NB4 (cell line): ENCODE data around the gene ROPN1.
"Not testable (repeated sequence)": the region's sequence is repeated elsewhere in the genome, so short reads cannot be mapped to it uniquely, and the experiment has no call there.

Experiments used
- MYC ChIP-seq: IDR thresholded peaks from 2 replicates; pipeline ENCODE4 v1.6.1; 2011; ENCODE audit warnings: low read depth, low read length
- POLR2A ChIP-seq: IDR thresholded peaks from 2 replicates; pipeline ENCODE4 v1.6.1; 2011; ENCODE audit warnings: mild to moderate bottlenecking; ENCODE audit not compliant: insufficient read length; ENCODE audit errors: extremely low read depth
- TF ChIP-seq, protein P1 (sequence below): IDR thresholded peaks from 2 replicates; pipeline ENCODE4 v1.6.1; 2011; ENCODE audit warnings: low read depth, low read length
- TF ChIP-seq, protein P2 (sequence below): IDR thresholded peaks from one replicate; pipeline ENCODE4 v1.5.1; 2012; ENCODE audit warnings: low read depth, low read length

DNA sequence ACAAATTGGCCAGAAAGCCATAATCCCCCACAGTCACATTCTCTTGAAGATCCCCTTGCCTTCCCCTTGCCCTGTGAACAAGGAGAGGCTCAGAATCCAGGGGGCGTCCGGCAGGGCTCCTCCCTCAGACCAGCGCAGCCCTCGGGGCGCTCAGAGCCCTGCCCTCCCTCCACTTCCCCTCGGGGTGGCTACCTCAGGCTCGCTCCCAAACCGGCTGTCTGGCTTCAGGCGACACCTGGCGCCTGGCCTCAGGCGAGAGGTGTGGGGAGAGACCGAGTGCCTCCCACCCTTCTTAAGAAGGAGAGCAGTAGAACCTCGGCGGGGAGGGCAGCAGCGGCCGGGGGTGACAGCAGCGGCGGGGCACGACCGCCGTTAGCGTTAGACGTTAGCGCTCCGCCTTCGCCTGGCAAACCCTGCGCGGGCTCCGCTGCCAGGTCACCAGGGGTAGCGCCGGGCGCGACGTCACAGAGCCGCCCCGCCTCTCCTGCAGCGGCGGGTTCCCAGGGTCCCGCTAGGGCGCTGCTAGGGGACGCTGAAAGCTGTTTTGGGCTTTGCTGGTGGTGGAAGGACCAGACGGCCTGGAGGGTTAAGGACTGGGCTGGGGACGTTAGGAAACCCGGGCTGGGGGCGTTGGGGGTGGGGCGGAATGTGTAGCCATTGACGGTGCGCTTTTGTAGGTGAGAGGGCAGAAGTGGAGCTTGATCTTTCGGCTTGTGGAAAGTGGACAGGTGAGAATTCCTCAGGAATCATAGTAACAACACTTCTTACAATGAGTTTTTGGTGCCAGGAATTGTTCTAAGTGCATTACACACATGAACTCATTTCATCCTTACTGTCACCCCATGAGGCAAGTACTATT, at the start of gene ROPN1:
- TF ChIP-seq, protein P1, sequence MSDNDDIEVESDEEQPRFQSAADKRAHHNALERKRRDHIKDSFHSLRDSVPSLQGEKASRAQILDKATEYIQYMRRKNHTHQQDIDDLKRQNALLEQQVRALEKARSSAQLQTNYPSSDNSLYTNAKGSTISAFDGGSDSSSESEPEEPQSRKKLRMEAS, result not testable (repeated sequence)
- TF ChIP-seq, protein P2, sequence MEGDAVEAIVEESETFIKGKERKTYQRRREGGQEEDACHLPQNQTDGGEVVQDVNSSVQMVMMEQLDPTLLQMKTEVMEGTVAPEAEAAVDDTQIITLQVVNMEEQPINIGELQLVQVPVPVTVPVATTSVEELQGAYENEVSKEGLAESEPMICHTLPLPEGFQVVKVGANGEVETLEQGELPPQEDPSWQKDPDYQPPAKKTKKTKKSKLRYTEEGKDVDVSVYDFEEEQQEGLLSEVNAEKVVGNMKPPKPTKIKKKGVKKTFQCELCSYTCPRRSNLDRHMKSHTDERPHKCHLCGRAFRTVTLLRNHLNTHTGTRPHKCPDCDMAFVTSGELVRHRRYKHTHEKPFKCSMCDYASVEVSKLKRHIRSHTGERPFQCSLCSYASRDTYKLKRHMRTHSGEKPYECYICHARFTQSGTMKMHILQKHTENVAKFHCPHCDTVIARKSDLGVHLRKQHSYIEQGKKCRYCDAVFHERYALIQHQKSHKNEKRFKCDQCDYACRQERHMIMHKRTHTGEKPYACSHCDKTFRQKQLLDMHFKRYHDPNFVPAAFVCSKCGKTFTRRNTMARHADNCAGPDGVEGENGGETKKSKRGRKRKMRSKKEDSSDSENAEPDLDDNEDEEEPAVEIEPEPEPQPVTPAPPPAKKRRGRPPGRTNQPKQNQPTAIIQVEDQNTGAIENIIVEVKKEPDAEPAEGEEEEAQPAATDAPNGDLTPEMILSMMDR, result not testable (repeated sequence)
- TF ChIP-seq MYC, POLR2A: not testable (repeated sequence)
